ENCODE measurements around the gene GPC5. TPM values are rescaled to one million over a fixed set of nuclear protein-coding genes. Genes with fewer than 3 reads are reported as not detected.
"Not testable (repeated sequence)": the region's sequence is repeated elsewhere in the genome, so short reads cannot be mapped to it uniquely, and the experiment has no call there.

Gene GPC5
- polyA plus RNA-seq, 3 donors from 2014 or later, result 0.58 TPM; not detected in 2

DNA sequence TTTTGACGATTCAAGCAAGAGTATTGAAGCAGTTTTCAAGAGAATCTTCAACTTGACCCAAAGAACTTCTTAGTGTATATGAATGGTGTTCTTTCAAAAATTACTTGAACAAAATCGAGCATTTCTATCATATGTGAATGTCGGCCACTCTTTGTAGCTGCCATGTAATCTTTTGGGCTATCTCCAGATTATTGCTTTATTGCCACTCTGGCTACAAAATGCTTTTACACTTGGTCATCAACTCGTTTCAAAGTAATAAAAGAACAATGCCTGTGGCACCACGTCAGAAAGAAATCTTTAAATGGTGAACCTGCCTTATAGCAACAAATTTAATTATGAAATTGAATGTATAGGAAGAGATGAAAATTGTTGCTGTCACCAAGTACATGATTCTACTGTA is 834.5 kb downstream of the GPC5 start:
- Mint-ChIP-seq H3K27me3 (ENCODE audit: low read depth in 3 of 3) (no peaks in the 10 kb centered on the region), H3K9me3 (peaks cover 3 to 27% (median 11%) of the 10 kb centered on the region in 6 donors), H3K36me3 (no peaks in the 10 kb centered on the region), H3K27ac (no peak overlapping the region), H3K4me1 (no peaks in the 10 kb centered on the region), H3K4me3 (no peak overlapping the region)
- DNase-seq, result no peak

DNA sequence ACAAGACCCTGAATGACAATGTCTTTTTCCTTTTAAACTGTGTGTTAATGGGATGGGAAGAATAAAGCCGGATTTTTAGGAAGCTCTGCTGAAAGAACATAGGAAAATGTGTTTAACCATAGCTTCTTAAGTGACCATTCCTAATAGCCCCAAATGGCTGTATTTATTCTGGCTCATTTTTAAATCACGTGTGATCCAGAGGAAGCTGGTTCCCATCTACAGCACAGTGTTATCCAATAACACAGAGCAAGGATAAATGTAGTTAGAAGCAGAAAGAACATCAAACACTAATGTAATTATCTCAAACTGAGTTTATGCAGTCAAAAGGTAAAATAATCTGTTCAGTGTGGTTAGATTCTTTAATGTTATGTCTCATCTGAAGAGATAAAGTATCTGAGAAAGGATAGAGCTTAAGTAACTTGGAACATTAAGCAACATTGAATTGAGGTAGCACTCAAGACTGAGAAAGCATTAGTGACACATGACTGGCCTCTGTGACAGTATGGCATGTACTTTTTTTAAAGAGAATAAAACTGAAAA is 853.3 kb downstream of the GPC5 start:
- no peaks in the 10 kb centered on the region for H3K4me1 Mint-ChIP-seq
- no peak overlapping the region for H3K4me3 Mint-ChIP-seq
- no peak for DNase-seq
- H3K27me3 Mint-ChIP-seq (ENCODE audit: low read depth in 3 of 3), result no peaks in the 10 kb centered on the region
- no peaks in the 10 kb centered on the region for H3K36me3 Mint-ChIP-seq
- no peak overlapping the region for H3K27ac Mint-ChIP-seq
- peaks cover 13 to 26% (median 23%) of the 10 kb centered on the region in 6 donors for H3K9me3 Mint-ChIP-seq

DNA sequence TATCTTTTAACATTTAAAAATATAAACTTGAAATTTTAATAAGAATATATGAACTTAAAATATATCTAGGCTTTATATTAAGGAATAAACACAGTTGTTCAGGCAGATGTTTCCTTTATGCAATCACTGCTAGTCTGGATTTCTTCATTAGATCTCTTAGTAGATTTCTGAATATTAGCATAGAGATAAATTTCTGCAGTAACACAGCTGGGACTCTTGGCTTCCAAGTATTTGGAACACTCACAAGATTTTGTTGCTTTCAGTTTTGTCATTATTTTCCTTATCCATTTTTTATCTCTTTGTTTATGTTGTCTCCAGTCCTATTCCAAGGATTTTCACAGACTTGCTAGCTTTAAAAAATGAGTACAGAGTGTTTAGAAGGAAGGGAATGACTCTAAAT is 857.1 kb downstream of the GPC5 start:
- Mint-ChIP-seq H3K9me3 (peaks cover 9 to 38% (median 22%) of the 10 kb centered on the region in 6 donors), H3K4me3 (no peak overlapping the region), H3K27me3 (ENCODE audit: low read depth in 3 of 3) (no peaks in the 10 kb centered on the region), H3K4me1 (no peaks in the 10 kb centered on the region), H3K27ac (no peak overlapping the region), H3K36me3 (no peaks in the 10 kb centered on the region)
- no peak for DNase-seq

DNA sequence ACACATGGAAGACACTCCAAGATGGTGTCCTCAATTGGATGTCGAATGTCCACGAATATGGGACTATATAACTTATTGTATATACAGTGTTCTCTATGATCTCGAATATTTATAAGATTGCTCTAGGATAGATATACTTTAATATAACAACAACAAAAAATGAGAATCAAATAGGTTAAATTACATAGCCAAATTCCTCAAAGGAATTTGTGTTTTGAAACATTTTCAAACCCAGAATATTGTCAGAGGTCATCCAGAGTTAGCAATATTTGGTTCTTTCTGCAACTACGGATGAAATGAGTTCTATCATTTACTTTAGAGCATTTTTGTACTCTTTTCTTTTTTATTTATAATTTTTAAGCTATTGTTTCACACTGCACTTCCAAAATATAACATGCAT is 857.8 kb downstream of the GPC5 start:
- Mint-ChIP-seq H3K4me1 (no peaks in the 10 kb centered on the region), H3K27ac (no peak overlapping the region), H3K27me3 (ENCODE audit: low read depth in 3 of 3) (no peaks in the 10 kb centered on the region), H3K36me3 (no peaks in the 10 kb centered on the region), H3K4me3 (no peak overlapping the region), H3K9me3 (peaks cover 7 to 38% (median 23%) of the 10 kb centered on the region in 6 donors)
- no peak for DNase-seq

DNA sequence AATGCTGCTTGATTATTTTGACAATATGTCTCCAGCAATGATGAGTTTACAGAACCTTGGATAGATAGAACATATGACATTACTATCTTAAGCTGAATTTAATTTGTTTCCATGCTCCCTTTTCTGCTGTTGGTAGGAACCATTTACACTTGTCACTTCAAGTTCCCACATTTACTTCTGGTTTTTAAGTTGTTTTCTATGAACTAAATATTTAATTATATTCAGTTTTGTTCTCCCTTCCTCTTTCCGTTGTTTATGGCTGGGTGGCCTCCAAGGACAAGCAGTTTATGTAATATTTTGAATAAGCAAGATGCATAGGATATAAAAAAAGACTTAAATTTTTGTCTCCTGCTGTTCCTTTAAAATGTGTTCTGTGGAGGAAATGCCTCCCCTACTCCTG is 860.6 kb downstream of the GPC5 start:
- Mint-ChIP-seq H3K27ac (no peak overlapping the region), H3K27me3 (ENCODE audit: low read depth in 3 of 3) (no peaks in the 10 kb centered on the region), H3K4me3 (no peak overlapping the region), H3K9me3 (peaks cover 0 to 23% (median 12%) of the 10 kb centered on the region in 6 donors), H3K36me3 (no peaks in the 10 kb centered on the region), H3K4me1 (no peaks in the 10 kb centered on the region)
- DNase-seq, result no peak

DNA sequence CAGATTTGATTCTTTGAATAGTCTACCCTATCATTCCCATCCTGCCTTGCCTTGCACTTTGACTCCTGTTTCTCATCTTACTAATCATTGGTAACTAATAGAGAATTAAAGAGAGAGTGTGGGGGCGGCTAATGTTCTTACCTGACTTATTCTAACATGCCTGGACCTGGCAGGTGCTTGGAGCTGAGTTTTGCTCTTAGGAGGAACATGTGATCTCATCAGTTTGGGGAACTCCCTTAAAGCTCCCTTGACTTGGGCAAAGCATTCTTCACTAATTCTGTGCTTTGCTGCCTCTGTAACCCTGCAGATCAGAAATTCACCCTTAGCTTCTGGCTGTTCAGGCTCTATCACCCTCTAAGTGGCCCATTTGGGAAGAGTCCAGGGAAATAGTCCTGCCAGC is 861.1 kb downstream of the GPC5 start:
- H3K9me3 Mint-ChIP-seq, result peaks cover 0 to 23% (median 12%) of the 10 kb centered on the region in 6 donors
- H3K27ac Mint-ChIP-seq, result no peak overlapping the region
- no peaks in the 10 kb centered on the region for H3K4me1 Mint-ChIP-seq
- no peaks in the 10 kb centered on the region for H3K27me3 Mint-ChIP-seq (ENCODE audit: low read depth in 3 of 3)
- DNase-seq, result no peak
- no peaks in the 10 kb centered on the region for H3K36me3 Mint-ChIP-seq
- H3K4me3 Mint-ChIP-seq, result no peak overlapping the region

DNA sequence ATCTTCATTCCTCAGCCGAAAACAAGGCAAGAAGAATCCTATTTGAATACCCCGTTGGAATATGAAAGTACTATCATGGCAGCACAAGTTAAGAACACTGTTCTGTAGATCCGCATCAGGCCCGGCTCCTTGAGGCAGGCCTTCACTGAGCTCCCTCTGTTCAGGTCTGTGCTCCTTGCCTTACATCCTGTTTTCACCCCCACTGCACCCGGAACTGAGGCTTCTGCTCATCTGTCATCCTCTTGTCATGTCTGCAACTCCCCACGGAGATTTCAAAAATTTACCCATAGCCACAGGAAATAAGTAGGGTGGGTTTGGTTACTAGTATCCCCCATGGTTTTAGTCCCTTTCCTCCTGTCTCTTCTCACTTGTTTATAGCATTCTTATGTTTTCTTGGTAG is 861.9 kb downstream of the GPC5 start:
- Mint-ChIP-seq H3K4me1 (no peaks in the 10 kb centered on the region), H3K36me3 (no peaks in the 10 kb centered on the region), H3K4me3 (no peak overlapping the region), H3K27ac (no peak overlapping the region), H3K27me3 (ENCODE audit: low read depth in 3 of 3) (no peaks in the 10 kb centered on the region), H3K9me3 (peaks cover 0 to 25% (median 14%) of the 10 kb centered on the region in 6 donors)
- DNase-seq, result no peak

DNA sequence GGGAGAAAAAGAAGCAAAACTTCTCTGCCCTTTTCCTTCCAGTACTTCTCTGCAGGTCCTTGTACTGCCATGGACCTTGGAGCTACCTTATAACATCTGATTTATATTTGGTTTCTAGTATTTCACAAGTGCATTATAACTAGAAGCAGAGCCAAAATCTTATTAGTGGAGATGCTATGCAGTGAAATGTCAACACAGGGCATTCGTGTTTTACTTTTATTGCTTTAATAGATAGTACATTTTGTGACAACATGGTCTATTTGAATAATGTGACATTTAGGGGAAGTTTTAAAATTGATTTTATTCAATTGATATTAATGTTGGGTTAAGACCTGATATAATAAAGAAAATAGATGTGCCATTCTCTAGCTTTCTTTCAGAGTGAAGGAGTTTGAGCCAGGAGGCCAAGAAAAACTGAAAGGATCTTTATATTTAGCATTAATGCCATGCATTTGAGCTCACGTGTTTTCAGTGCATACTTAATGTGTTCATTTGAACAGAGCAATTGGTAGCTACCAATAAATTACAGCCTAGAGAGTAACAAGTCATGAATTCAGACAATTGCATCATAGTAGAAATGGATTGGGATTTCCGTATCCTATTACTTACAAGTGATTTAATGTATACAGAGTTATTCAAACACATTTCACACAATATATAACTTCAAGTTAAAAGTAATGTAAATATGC is 863.8 kb downstream of the GPC5 start:
- Mint-ChIP-seq H3K4me3 (no peak overlapping the region), H3K9me3 (peaks cover 4 to 41% (median 18%) of the 10 kb centered on the region in 6 donors), H3K4me1 (no peaks in the 10 kb centered on the region), H3K27me3 (ENCODE audit: low read depth in 3 of 3) (no peaks in the 10 kb centered on the region), H3K36me3 (no peaks in the 10 kb centered on the region), H3K27ac (no peak overlapping the region)
- DNase-seq, result no peak

DNA sequence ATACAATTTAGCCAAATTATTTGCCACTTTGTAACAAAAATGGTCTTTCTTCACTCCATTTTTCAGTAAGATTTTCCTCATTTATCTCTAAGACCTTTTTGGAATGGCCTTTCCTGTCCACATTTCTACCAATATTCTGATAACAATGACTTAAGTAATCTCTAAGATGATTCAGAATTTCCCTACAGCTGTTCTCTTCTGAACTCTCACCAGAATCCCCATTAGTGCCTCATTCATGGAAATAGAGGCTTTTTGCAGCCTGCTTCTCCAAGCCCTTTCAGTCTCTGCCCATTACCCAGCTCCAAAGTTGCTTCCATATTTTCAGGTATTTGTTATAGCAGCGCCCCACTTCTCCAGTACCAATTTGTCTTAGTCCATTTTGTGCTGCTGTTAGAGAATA is 867.0 kb downstream of the GPC5 start:
- Mint-ChIP-seq H3K27me3 (ENCODE audit: low read depth in 3 of 3) (no peaks in the 10 kb centered on the region), H3K9me3 (peaks cover 11 to 32% (median 19%) of the 10 kb centered on the region in 6 donors), H3K27ac (no peak overlapping the region), H3K4me3 (no peak overlapping the region), H3K4me1 (no peaks in the 10 kb centered on the region), H3K36me3 (no peaks in the 10 kb centered on the region)
- no peak for DNase-seq

DNA sequence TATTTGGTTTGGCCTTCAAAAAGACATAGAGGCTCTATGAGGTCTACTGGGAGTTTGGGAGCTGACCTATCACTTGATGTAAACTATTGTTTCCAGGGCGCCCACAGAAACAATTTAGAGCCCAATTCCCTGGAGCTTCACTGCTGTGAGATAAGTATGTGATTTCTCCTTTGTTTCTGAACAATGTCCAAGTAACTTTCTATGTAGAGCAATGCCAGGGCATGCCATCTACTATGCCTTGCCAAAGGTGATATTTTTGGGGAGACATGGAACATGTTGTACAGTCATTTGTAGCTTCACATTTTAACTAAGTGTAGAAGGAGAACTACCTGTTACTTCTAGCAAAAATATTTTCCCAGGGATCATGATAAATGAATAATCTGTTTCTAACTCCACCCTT is 872.6 kb downstream of the GPC5 start:
- peaks cover 17 to 49% (median 29%) of the 10 kb centered on the region in 6 donors for H3K9me3 Mint-ChIP-seq
- no peak overlapping the region for H3K4me3 Mint-ChIP-seq
- H3K36me3 Mint-ChIP-seq, result no peaks in the 10 kb centered on the region
- H3K4me1 Mint-ChIP-seq, result no peaks in the 10 kb centered on the region
- no peak overlapping the region for H3K27ac Mint-ChIP-seq
- no peak for DNase-seq
- no peaks in the 10 kb centered on the region for H3K27me3 Mint-ChIP-seq (ENCODE audit: low read depth in 3 of 3)

DNA sequence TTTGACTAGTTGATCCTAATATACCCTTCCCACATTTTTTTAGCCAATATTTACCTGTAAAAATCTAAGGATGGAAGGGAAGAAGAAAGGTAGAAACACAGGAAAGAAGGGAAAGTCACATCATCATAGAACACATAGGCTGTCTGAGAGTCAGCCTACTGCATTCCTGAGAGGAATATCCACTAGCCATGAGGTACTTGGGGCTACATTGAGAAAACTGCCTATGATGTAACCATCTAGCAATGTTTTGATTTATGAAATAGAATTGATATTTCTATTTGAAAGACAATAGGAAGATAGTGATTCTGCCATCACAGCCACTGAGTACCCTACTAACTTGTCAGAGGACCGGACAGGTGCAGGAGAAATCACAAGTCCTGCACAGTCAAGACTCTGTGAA is 873.8 kb downstream of the GPC5 start:
- H3K27ac Mint-ChIP-seq, result no peak overlapping the region
- H3K36me3 Mint-ChIP-seq, result no peaks in the 10 kb centered on the region
- no peaks in the 10 kb centered on the region for H3K27me3 Mint-ChIP-seq (ENCODE audit: low read depth in 3 of 3)
- H3K9me3 Mint-ChIP-seq, result peaks cover 16 to 47% (median 26%) of the 10 kb centered on the region in 6 donors
- H3K4me1 Mint-ChIP-seq, result no peaks in the 10 kb centered on the region
- no peak for DNase-seq
- no peak overlapping the region for H3K4me3 Mint-ChIP-seq

DNA sequence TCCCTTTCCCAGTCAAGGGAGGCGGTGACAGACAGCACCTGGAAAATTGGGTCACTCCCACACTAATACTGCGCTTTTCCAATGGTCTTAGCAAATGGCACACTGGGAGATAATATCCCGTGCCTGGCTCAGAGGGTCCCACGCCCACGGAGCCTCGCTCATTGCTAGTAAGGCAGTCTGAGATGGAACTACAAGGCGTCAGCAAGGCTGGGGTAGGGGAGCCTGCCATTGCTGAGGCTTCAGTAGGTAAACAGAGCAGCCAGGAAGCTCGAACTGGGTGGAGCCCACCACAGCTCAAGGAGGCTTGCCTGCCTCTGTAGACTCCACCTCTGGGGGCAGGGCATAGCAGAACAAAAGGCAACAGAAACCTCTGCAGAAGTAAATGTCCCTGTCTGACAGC is 882.6 kb downstream of the GPC5 start:
- not testable (repeated sequence) for H3K27ac Mint-ChIP-seq

DNA sequence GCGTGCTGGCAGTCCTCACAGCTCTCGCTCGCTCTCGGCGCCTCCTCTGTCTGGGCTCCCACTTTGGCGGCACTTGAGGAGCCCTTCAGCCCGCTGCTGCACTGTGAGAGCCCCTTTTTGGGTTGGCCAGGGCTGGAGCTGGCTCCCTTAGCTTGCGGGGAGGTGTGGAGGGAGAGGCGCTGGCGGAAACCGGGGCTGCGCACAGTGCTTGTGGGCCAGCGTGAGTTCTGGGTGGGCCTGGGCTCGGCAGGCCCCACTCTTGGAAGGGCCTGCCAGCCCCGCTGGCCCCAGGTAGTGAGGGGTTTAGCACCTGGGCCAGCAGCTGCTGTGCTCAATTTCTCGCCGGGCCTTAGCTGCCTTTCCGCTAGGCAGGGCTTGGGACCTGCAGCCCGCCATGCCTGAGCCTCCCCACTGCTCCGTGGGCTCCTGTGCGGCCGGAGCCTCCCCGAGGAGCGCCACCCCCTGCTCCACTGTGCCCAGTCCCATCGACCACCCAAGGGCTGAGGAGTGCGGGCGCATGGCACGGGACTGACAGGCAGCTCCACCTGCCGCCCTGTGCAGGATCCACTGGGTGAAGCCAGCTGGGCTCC is 892.4 kb downstream of the GPC5 start:
- H3K36me3 Mint-ChIP-seq; H3K27me3 Mint-ChIP-seq (ENCODE audit: low read depth in 3 of 3): not testable (repeated sequence)

More for the DNA sequence above, 882.6 kb downstream of the GPC5 start:
- H3K27me3 Mint-ChIP-seq (ENCODE audit: low read depth in 3 of 3); DNase-seq; H3K4me3 Mint-ChIP-seq; H3K36me3 Mint-ChIP-seq; H3K4me1 Mint-ChIP-seq: not testable (repeated sequence)
- peaks cover 18 to 66% (median 36%) of the 10 kb centered on the region in 6 donors for H3K9me3 Mint-ChIP-seq

DNA sequence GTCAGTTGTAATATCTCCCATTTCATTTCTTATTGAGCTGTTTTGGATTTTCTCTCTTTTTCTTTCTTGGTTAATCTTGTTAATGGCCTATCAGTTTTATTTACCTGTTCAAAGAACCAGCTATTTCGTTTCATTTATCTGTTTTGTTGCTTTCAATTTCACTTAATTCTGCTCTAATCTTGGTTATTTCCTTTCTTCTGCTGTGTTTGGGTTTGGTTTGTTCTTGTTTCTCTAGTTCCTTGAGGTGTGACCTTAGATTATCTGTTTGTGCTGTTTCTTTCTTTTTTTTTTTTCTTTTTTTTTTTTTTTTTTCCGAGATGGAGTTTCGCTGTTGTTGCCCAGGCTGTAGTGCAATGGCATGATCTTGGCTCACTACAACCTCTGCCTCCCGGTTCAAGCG is 896.1 kb downstream of the GPC5 start:
- H3K4me3 Mint-ChIP-seq; H3K4me1 Mint-ChIP-seq; H3K27ac Mint-ChIP-seq; DNase-seq; H3K27me3 Mint-ChIP-seq (ENCODE audit: low read depth in 3 of 3): not testable (repeated sequence)
- peaks cover 24 to 51% (median 36%) of the 10 kb centered on the region in 6 donors for H3K9me3 Mint-ChIP-seq
- peaks cover 0 to 12% (median 0%) of the 10 kb centered on the region in 3 donors for H3K36me3 Mint-ChIP-seq

More for the DNA sequence above, 892.4 kb downstream of the GPC5 start:
- H3K4me1 Mint-ChIP-seq, DNase-seq, H3K4me3 Mint-ChIP-seq, H3K27ac Mint-ChIP-seq: not testable (repeated sequence)
- peaks cover 23 to 50% (median 36%) of the 10 kb centered on the region in 6 donors for H3K9me3 Mint-ChIP-seq

Data from immature natural killer cell (primary cell).